Measurements from ENCODE around the gene ATP5MG.

GRCh38 chr11:118417801-118418200 is 16.4 kb downstream of the ATP5MG start:
- TF ChIP-seq GATA2 (IDR thresholded peaks at IDR 0.05; ENCODE audit: low read depth, low read length), result no peak
- no peak for TF ChIP-seq GATA3 (IDR thresholded peaks at IDR 0.05; ENCODE audit: low read depth, low read length)

Data from SH-SY5Y (cell line).